Measurements from ENCODE around the gene CNGA1.
"Not testable (repeated sequence)": the region's sequence is repeated elsewhere in the genome, so short reads cannot be mapped to it uniquely, and the experiment has no call there.

CNGA1 gene

DNA sequence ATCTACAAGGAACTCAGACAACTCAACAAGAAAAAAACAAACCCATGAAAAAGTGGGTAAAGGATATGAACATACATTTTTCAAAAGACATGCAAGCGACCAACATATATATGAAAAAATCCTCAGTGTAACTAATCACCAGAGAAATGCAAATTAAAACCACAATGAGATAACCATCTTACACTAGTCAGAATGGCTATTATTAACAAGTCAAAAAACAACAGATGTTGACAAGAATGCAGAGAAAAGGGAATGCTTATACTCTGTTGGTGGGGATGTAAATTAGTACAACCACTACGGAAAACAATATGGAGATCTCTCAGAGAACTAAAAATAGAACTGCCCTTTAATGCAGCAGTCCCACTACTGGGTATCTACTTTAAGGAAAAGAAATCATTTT lies 12.2 kb upstream of the CNGA1 start:
- no peak for FAIRE-seq

GRCh38 chr4:48027653-48028052 lies 11.2 kb upstream of the CNGA1 start:
- no peak for FAIRE-seq

DNA sequence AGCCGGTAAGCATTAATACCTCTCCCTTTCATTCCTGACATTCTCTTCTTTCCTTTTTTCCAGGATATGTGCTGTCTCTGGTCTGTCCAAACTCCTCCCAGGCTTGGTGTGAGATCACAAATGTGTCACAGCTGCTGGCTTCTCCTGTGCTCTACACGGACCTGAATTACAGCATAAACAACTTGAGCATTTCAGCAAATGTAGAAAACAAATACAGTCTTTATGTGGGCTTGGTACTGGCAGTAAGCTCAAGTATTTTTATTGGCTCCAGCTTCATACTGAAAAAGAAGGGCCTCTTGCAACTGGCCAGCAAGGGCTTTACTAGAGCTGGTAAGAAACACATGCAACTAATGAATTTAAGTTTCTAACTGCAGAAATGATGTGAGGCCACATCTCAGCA lies 8.5 kb upstream of the CNGA1 start:
- no peak for FAIRE-seq

- no peak for FAIRE-seq
These were observed 8.0 kb upstream of the CNGA1 start for GRCh38 chr4:48024522-48024921.

DNA sequence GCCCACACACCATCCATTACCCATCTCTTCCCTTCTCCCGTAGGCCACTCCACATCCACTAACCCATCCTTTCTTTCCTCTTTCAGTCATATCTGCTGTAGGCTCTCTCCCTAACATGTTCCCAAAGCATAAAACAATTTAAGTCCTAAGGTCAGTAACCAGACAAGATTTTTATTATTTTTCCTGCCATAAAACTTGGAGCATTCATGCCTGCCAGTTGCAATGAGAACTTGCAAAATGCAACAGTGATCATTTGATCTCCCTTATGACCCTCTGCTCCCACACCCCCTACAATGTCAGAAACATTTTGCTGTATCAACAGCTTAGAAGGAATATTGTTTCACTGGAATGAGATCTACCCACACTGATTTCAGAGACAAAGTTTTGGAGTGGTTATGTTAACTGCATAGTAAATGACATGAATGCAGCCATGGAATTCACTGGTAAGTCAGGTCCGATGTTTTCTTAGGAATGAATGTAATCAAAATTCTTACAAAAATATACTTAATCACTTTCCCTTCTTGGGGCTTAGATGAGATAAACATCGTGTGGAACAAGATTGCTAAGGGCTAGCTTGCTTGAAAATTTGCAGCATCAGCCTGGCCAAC lies 5.8 kb upstream of the CNGA1 start:
- no peak for FAIRE-seq

- no peak for FAIRE-seq
These were observed 4.6 kb upstream of the CNGA1 start for GRCh38 chr4:48021100-48021499.

DNA sequence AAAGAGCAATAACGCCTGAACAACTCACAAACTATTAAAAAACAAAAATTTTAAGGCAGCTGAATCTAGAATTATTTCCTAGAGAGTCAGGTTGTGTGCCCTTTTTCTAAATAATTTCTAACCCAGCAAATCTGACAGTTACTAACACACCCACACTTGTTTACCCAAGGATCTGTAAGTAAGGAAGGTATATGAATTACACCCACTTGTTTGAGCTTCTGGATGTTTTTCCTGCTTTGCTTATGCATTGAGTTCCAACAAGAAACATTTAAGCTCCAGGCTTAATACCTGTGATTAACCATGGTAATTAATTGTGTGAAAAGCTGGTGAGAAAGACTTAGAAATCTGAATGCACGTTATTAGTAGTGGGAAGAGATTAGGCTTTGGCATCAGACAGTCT lies 1.6 kb upstream of the CNGA1 start:
- FAIRE-seq: no peak

GRCh38 chr4:48017108-48017571 lies 659 bp upstream of the CNGA1 start:
- no peak for FAIRE-seq

DNA sequence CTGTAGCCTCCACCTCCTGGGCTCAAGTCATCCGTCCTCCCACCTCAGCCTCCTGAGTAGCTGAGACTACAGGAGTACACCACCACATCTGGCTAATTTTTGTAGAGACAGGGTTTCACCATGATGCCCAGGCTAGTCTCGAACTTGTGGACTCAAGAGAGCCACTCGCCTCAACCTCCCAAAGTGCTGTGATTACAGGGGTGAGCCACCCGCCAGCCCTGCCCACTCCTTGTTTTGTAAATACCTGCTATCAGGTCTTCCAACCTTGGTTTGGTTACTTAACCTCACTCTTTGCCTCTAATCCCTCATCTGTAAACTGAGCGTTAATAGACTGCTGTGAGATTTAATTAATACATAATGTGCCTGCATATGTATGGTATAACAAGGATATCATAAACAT lies 803 bp downstream of the CNGA1 start:
- FAIRE-seq: no peak

GRCh38 chr4:48015216-48015615 lies 1.3 kb downstream of the CNGA1 start:
- FAIRE-seq: no peak

- FAIRE-seq: no peak
These were observed 3.7 kb downstream of the CNGA1 start for GRCh38 chr4:48012824-48013223.

GRCh38 chr4:48011722-48012121 lies 4.8 kb downstream of the CNGA1 start:
- no peak for FAIRE-seq

GRCh38 chr4:48010906-48011305 lies 5.6 kb downstream of the CNGA1 start:
- not testable (repeated sequence) for FAIRE-seq

DNA sequence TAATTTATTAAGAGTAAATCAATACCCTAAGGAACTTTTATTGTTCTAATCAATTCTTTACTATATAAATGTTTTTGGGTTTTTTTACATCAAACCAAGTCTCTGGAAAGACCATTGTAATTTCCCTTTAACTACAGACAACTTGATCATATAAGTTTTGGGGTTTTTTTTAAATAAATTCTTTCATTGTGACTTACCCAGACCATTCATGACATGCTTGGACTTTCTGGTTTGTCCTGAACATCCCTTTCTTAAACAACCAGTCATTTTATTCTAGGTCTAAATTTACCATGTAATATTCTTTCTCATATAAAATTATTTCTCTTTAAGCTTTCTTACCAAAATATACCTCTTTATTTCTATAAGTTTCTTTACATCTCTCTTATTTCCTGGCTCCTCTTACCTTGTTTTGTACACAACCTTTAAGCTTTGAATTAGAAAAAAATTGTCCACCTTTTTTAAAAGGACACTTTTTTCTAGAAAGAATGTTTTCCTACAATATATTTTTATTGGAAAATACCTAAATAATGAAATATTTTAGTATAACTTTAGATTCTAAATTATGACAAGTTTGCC lies 8.4 kb downstream of the CNGA1 start:
- peak; percentile 71 for FAIRE-seq

DNA sequence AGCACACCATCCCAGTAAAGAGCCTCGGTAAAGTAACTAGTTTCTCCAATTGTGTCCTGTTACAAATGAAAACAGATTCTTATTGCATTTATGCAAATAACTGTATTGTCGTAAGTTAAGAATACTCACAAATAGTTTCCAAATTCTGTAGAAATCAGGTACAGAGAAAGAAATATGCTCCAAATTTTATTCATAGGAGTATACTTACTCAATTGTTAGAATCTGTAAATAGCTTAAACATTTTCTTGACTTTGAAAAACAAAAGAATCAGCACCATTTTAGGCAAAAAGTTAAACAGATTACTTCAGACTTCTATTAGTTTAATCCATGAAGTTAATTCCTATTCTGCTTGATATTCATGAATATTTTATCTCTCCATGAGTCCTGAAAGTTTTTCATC lies 10.7 kb downstream of the CNGA1 start:
- no peak for FAIRE-seq

DNA sequence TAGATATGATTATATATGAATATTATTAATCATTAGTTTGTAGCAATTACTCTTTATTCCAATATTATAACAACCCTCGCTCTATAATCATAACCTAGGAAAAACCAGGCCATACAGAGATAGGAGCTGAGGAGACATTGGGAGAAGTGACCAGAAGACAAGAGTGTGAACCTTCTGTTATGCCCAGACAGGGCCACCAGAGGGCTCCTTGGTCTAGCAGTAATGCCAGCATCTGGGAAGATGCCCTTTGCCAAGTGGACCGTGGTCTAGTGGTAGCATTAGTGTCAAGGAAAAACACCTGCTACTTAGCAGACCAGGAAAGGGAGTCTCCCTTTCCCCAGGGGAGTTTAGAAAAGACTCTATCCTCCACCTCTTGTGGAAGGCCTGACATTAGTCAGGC lies 12.9 kb downstream of the CNGA1 start:
- not testable (repeated sequence) for FAIRE-seq

DNA sequence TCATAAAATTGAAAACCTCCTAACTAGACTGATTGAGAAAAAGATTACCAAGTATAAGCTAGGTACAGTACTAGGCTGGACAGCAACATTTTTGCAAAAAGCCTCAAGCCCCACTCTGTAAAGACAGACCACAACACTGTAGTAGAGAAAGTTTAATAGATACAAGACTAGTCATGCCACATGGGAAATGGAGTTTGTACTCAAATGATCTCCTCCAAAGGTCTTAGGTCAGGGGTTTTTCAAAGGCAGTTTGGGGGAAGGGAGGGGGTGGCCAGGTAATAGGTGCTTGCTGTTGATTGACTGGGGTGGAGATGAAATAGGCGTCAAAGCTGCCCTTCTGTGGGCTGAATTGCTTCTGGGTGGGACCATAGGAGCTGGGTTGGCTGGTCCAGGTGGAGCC lies 14.2 kb downstream of the CNGA1 start:
- no peak for FAIRE-seq

DNA sequence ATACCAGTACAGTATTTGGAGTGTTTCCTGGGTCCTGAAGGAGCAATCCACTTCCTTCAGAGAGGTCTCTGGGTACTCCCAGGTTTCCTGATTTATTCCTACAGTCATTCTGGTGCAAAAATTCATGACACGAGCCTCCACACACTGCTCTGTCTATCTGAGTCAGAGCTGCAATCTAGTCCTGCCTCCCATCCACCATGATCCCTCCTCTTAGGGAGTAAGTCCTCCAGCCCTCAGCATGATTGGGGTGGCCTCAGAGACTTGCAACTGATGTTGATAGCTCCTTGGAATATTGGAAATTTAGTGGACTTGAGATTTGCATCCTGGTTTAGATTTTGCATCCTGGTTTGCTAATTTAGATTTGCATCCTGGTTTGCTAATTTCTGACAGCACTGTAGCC lies 20.5 kb downstream of the CNGA1 start:
- FAIRE-seq: no peak

DNA sequence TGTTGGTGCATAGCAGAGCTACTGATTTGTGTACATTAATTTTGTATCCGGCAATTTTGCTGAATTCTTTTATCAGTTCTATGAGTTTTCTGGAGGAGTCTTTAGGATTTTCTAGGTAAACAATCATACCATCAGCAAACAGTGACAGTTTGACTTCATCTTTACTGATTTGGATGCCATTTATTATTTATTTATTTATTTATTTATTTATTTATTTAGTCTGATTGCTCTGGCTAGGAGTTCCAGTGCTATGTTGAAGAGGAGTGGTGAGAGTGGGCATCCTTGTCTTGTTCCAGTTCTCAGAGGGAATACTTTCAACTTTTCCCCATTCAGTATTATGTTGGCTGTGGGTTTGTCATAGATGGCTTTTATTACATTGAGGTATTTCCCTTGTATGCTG lies 24.0 kb downstream of the CNGA1 start:
- not testable (repeated sequence) for FAIRE-seq

GRCh38 chr4:47990145-47990544 lies 26.3 kb downstream of the CNGA1 start:
- no peak for FAIRE-seq

DNA sequence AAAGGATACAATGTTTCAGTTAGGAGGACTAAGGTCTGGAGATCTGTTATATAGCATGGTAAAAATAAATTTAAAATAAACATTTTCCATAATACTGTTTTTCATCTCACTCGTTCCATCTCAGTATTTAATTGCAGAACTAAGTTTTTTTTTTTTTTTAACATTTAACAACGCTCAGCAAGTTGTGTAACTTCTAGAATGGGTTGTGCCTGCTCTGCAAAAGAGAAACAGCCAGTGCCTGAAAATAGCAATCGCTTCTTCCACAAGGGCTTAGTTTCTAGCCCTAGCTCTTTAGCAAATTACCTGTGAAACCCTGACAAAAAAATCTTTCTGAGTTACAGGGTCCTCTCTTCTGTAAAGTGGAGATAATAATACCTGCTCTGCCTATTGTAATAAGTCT lies 41.9 kb downstream of the CNGA1 start:
- FAIRE-seq: no peak

- no peak for FAIRE-seq
These were observed 43.8 kb downstream of the CNGA1 start for GRCh38 chr4:47972721-47973120.

DNA sequence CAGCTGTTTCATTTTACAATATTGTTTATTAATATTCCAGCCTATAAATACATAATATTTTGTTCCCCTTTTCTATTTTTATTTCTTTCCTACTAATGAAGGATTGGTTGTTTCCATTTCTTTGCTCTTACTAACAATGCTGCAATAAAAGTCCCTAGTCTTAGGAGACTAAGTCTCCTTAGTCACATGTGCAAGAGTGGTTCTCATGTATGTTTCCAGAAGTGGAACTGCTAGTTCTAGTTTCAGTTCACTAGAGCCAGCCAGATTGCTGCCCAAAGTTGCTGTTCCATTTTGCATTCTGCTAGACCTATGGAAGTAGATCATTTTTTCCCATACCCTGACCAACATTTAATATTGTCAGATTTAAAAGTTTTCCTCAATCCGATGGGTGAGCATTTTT lies 44.3 kb downstream of the CNGA1 start:
- FAIRE-seq: no peak

DNA sequence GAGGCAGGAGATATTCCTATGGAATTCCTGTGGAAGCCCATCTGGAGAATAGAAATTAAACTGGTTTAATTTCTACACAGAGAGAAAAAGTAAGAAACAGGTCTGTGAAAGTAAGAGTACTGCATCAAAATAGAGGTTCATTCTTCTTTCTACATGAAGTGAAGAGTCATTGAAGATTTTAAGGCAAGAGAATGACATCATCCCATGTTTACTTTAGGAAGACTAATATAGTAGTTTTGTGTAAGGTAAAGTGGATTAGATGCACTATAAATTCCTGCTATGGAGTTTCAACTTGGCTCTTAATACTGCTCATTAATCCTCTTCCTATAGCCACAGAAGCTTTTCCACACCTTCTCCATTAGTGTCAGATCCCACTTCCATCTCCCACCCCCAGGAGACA lies 47.6 kb downstream of the CNGA1 start:
- FAIRE-seq: no peak

- FAIRE-seq: no peak
These were observed 61.8 kb downstream of the CNGA1 start for GRCh38 chr4:47954677-47955076.
